A549 (cell line): Measurements from ENCODE around the gene TLCD3B. TPM values are rescaled to one million over a fixed set of nuclear protein-coding genes. Genes with fewer than 3 reads are reported as not detected.

Experiments
- ATAC-seq, 2 experiments: fragments of 200-7000 bp in 1 of 2; fragments of >200 bp in 1 of 2; cut with Nextera tagmentation in 1 of 2; cut with Tn5 transposase in 1 of 2; 3 replicates each; pipeline versions ENCODE4 v1.8.0 to v1.9.1; 2018 to 2020; ENCODE audit warnings: mild to moderate bottlenecking in 1 of 2, moderate library complexity in 1 of 2
- CTCF ChIA-PET: fragments of 300-600 bp; sonication (Branson Sonifier 250); formaldehyde crosslinking; extraction: SDS; loops from one replicate; lab custom pipeline; 2021; ENCODE audit warnings: antibody characterized with exemption, inconsistent platforms; lab: Yijun Ruan, JAX
- POLR2A ChIA-PET: fragments of 350-600 bp; formaldehyde crosslinking; extraction: SDS; loops from one replicate; lab custom pipeline; 2021; ENCODE audit warnings: antibody characterized with exemption, inconsistent platforms; lab: Yijun Ruan, JAX
- DNase-seq, 2 experiments: peaks; one replicate each; pipeline versions ENCODE4 v3.0.0 to v3.0.0-alpha.2; 2011 to 2016; ENCODE audit warnings: low read depth in 1 of 2, low spot score in 1 of 2
- FAIRE-seq: peaks from 2 replicates; lab custom pipeline; 2011; peaks lifted over from hg19 to GRCh38; lab: Jason Lieb, UNC
- H3K27ac ChIP-seq, 2 experiments: fragments of >200 bp; sonication (Bioruptor Twin); formaldehyde crosslinking; 3 replicates each; pipeline ENCODE4 v1.5.1; 2016 to 2017
- H3K4me1 ChIP-seq: fragments of >200 bp; sonication (Bioruptor Twin); formaldehyde crosslinking; 3 replicates; pipeline ENCODE4 v1.6.1; 2016
- H3K4me2 ChIP-seq: fragments of >200 bp; sonication (Bioruptor Twin); formaldehyde crosslinking; 3 replicates; pipeline ENCODE4 v1.6.1; 2016
- H3K4me3 ChIP-seq: fragments of >200 bp; sonication (Bioruptor Twin); formaldehyde crosslinking; 3 replicates; pipeline ENCODE4 v1.5.1; 2016
- H3K9me3 ChIP-seq: fragments of >200 bp; sonication (Bioruptor Twin); formaldehyde crosslinking; 3 replicates; pipeline ENCODE4 v1.6.1; 2016
- CBX8 ChIP-seq: fragments of 200-600 bp; sonication (generic); IDR thresholded peaks from 2 replicates; pipeline ENCODE4 v1.6.1; 2016
- CEBPB ChIP-seq, 2 experiments: fragments of >200 bp in 1 of 2; sonication (Bioruptor Twin) in 1 of 2; formaldehyde crosslinking in 1 of 2; IDR thresholded peaks; 2 replicates each; pipeline ENCODE4 v1.6.1; 2012 to 2016
- CHD4 ChIP-seq: fragments of 200-600 bp; sonication (generic); IDR thresholded peaks from 2 replicates; pipeline ENCODE4 v1.6.1; 2016; ENCODE audit warnings: antibody characterized with exemption, mild to moderate bottlenecking, borderline replicate concordance
- EHF ChIP-seq: fragments of 250-450 bp; sonication (Bioruptor Pico); IDR thresholded peaks from 2 replicates; pipeline ENCODE4 v1.5.0; 2020; ENCODE audit warnings: mild to moderate bottlenecking
- ESRRA ChIP-seq: fragments of 150-350 bp; IDR thresholded peaks from 2 replicates; pipeline ENCODE4 v1.6.1; 2014; ENCODE audit warnings: mild to moderate bottlenecking, low read length, borderline replicate concordance
- GATA3 ChIP-seq: IDR thresholded peaks from 2 replicates; pipeline ENCODE4 v1.6.1; 2012; ENCODE audit warnings: borderline replicate concordance
- HEYL ChIP-seq: fragments of 250-450 bp; sonication (Bioruptor Pico); IDR thresholded peaks from 2 replicates; pipeline ENCODE4 v1.8.0; 2021; ENCODE audit warnings: mild to moderate bottlenecking, moderate library complexity
- HOXB13 ChIP-seq: fragments of 250-450 bp; sonication (Bioruptor Pico); IDR thresholded peaks from 2 replicates; pipeline ENCODE4 v1.5.0; 2020; ENCODE audit warnings: low read depth, mild to moderate bottlenecking, moderate library complexity
- KDM1A ChIP-seq: fragments of 200-600 bp; sonication (generic); IDR thresholded peaks from 2 replicates; pipeline ENCODE4 v1.6.1; 2016; ENCODE audit warnings: low read depth, mild to moderate bottlenecking
- MAFK ChIP-seq: fragments of 450-650 bp; IDR thresholded peaks from 2 replicates; pipeline ENCODE4 v1.6.1; 2014; ENCODE audit not compliant: partially characterized antibody
- MYC ChIP-seq: IDR thresholded peaks from 2 replicates; pipeline ENCODE4 v1.6.1; 2012; ENCODE audit warnings: mild to moderate bottlenecking, inconsistent platforms, low read length, improper control_type of control experiment, borderline replicate concordance
- POLR2AphosphoS2 ChIP-seq: conservative IDR thresholded peaks from 2 replicates; pipeline ENCODE4 v1.6.1; 2012; ENCODE audit warnings: low read length, improper control_type of control experiment, inconsistent platforms
- SMC3 ChIP-seq: fragments of >200 bp; sonication (Bioruptor Twin); formaldehyde crosslinking; IDR thresholded peaks from 3 replicates; pipeline ENCODE4 v1.6.1; 2018; ENCODE audit warnings: inconsistent platforms
- ZFP36 ChIP-seq: fragments of 450-650 bp; IDR thresholded peaks from 2 replicates; pipeline ENCODE4 v1.6.1; 2014; ENCODE audit warnings: borderline replicate concordance; ENCODE audit not compliant: partially characterized antibody
- ZNF302 ChIP-seq: fragments of 250-450 bp; sonication (Bioruptor Pico); IDR thresholded peaks from 2 replicates; pipeline ENCODE4 v1.9.0; 2021; ENCODE audit warnings: inconsistent platforms, mild to moderate bottlenecking, moderate library complexity
- WGBS: methylation state at CpG from one replicate; pipeline ENCODE4 v1.1.6; 2017; ENCODE audit errors: missing lambda C conversion rate; 5-methylcytosine and 5-hydroxymethylcytosine counted together
- polyA plus RNA-seq, 4 experiments: library from polyadenylated mRNA; depleted of rRNA in 3 of 4; stranded (reverse); fragments of >200 nt; fragmentation: RNase III in 1 of 4; extraction: RNeasy Plus Mini Kit Qiagen cat#74134 plus additional on column Dnase treatment in 1 of 4; gene quantifications; 2 replicates in 3 of 4; 3 replicates in 1 of 4; pipeline ENCODE4 v1.2.3, GENCODE V29; 2011 to 2017
- TF ChIP-seq, protein P1 (sequence below): fragments of >200 bp; sonication (Bioruptor Twin); formaldehyde crosslinking; IDR thresholded peaks from 3 replicates; pipeline ENCODE4 v1.6.1; 2016
- TF ChIP-seq, protein P2 (sequence below): fragments of 200-600 bp; sonication (generic); IDR thresholded peaks from 2 replicates; pipeline ENCODE4 v1.6.1; 2016; ENCODE audit warnings: antibody characterized with exemption, mild to moderate bottlenecking, moderate library complexity
- TF ChIP-seq, protein P3 (sequence below): fragments of 450-650 bp; IDR thresholded peaks from 2 replicates; pipeline ENCODE4 v1.6.1; 2014; ENCODE audit warnings: antibody characterized with exemption
- TF ChIP-seq, protein P4 (sequence below): fragments of >200 bp; sonication (Bioruptor Twin); formaldehyde crosslinking; IDR thresholded peaks from 3 replicates; pipeline ENCODE4 v1.5.1; 2016
- TF ChIP-seq, protein P5 (sequence below): fragments of >200 bp; sonication (Bioruptor Twin); formaldehyde crosslinking; IDR thresholded peaks from 2 replicates; pipeline ENCODE4 v1.6.1; 2016

The TLCD3B gene
- polyA plus RNA-seq, 2 of the 4 experiments (the other 2 are of a cell fraction): 0.30 to 0.68 TPM

DNA sequence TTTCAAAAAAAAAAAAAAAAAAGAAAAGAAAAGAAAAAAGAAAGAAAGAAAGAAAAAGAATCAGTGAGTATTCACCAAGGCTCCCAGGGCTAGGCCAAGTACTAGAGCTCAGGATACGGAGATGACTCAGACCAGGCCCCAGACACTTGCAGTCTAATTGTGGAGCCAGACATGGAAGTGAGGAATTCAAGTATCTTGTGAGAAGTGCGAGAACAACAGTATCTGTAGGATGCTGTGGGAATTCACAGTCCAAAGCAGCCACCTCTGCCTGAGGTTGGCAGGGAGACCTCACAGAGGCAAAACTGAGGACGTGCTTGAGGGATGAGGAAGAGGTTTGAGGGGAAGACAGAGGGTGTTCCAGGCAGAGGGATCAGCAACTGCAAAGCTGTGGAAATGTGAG lies 20.4 kb upstream of the TLCD3B start:
- Histone ChIP-seq H3K9me3 (no peaks in the 10 kb centered on the region), H3K4me3 (no peak overlapping the region), H3K4me1 (peaks cover 22% of the 10 kb centered on the region), H3K4me2 (no peak overlapping the region), H3K27ac (no peak overlapping the region)
- ChIA-PET CTCF (interaction anchor here (0.5 to 2.1 kb wide), 5 partner anchors 9 to 306 kb away, joined by 3 to 10 read pairs (median 4); no protein-coding TSS in a partner anchor), POLR2A (no interaction called here)
- no peak for FAIRE-seq
- no peak for TF ChIP-seq HOXB13 (CRISPR knock-in tag)
- no peak for TF ChIP-seq ZNF302 (CRISPR knock-in tag)
- TF ChIP-seq, protein P1, sequence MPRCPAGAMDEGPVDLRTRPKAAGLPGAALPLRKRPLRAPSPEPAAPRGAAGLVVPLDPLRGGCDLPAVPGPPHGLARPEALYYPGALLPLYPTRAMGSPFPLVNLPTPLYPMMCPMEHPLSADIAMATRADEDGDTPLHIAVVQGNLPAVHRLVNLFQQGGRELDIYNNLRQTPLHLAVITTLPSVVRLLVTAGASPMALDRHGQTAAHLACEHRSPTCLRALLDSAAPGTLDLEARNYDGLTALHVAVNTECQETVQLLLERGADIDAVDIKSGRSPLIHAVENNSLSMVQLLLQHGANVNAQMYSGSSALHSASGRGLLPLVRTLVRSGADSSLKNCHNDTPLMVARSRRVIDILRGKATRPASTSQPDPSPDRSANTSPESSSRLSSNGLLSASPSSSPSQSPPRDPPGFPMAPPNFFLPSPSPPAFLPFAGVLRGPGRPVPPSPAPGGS: no peak
- TF ChIP-seq, protein P2, sequence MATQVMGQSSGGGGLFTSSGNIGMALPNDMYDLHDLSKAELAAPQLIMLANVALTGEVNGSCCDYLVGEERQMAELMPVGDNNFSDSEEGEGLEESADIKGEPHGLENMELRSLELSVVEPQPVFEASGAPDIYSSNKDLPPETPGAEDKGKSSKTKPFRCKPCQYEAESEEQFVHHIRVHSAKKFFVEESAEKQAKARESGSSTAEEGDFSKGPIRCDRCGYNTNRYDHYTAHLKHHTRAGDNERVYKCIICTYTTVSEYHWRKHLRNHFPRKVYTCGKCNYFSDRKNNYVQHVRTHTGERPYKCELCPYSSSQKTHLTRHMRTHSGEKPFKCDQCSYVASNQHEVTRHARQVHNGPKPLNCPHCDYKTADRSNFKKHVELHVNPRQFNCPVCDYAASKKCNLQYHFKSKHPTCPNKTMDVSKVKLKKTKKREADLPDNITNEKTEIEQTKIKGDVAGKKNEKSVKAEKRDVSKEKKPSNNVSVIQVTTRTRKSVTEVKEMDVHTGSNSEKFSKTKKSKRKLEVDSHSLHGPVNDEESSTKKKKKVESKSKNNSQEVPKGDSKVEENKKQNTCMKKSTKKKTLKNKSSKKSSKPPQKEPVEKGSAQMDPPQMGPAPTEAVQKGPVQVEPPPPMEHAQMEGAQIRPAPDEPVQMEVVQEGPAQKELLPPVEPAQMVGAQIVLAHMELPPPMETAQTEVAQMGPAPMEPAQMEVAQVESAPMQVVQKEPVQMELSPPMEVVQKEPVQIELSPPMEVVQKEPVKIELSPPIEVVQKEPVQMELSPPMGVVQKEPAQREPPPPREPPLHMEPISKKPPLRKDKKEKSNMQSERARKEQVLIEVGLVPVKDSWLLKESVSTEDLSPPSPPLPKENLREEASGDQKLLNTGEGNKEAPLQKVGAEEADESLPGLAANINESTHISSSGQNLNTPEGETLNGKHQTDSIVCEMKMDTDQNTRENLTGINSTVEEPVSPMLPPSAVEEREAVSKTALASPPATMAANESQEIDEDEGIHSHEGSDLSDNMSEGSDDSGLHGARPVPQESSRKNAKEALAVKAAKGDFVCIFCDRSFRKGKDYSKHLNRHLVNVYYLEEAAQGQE: no peak
- TF ChIP-seq, protein P3, sequence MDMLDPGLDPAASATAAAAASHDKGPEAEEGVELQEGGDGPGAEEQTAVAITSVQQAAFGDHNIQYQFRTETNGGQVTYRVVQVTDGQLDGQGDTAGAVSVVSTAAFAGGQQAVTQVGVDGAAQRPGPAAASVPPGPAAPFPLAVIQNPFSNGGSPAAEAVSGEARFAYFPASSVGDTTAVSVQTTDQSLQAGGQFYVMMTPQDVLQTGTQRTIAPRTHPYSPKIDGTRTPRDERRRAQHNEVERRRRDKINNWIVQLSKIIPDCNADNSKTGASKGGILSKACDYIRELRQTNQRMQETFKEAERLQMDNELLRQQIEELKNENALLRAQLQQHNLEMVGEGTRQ: no peak
- no peak for TF ChIP-seq CBX8
- TF ChIP-seq MAFK: no peak
- TF ChIP-seq GATA3: no peak
- TF ChIP-seq SMC3: no peak
- no peak for TF ChIP-seq CEBPB (IDR thresholded peaks at IDR 0.05)
- no peak for TF ChIP-seq CHD4
- no peak for TF ChIP-seq POLR2AphosphoS2
- no peak for TF ChIP-seq KDM1A
- no peak for ATAC-seq
- 81% methylated on average over 3 of the region's 3 CpGs for WGBS
- no peak for DNase-seq

DNA sequence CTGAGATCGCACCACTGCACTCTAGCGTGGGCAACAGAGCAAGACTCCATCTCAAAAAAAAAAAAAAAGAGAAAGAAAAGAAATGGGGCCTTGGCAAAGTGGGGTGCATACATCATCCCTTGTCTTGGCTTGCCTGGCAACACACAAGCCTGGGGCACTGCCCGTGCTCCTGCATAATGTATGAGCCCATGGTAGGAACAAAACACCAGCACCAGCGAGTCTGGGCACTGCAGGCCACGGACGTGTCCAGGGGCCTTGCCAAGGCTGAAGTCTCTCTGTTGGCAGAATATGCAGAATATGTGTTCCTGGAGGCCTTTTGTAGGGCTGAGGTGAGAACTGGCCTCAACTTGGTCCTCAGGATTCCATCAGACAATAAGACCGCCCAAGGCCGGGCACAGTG lies 18.8 kb upstream of the TLCD3B start:
- TF ChIP-seq GATA3: no peak
- TF ChIP-seq, protein P4, sequence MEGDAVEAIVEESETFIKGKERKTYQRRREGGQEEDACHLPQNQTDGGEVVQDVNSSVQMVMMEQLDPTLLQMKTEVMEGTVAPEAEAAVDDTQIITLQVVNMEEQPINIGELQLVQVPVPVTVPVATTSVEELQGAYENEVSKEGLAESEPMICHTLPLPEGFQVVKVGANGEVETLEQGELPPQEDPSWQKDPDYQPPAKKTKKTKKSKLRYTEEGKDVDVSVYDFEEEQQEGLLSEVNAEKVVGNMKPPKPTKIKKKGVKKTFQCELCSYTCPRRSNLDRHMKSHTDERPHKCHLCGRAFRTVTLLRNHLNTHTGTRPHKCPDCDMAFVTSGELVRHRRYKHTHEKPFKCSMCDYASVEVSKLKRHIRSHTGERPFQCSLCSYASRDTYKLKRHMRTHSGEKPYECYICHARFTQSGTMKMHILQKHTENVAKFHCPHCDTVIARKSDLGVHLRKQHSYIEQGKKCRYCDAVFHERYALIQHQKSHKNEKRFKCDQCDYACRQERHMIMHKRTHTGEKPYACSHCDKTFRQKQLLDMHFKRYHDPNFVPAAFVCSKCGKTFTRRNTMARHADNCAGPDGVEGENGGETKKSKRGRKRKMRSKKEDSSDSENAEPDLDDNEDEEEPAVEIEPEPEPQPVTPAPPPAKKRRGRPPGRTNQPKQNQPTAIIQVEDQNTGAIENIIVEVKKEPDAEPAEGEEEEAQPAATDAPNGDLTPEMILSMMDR: no peak
- ChIA-PET CTCF (interaction anchor here (1.4 to 4.6 kb wide), 3 partner anchors 14 to 42 kb away, joined by 3 to 34 read pairs (median 6); partner anchors contain the start of genes TBX6 and TLCD3B), POLR2A (no interaction called here)
- Histone ChIP-seq H3K4me1 (peaks cover 16% of the 10 kb centered on the region), H3K27ac (no peak overlapping the region), H3K4me2 (no peak overlapping the region), H3K9me3 (no peaks in the 10 kb centered on the region), H3K4me3 (no peak overlapping the region)
- DNase-seq (no peak), FAIRE-seq (no peak), ATAC-seq (no peak)
- WGBS: 93% methylated on average over 8 of the region's 8 CpGs

DNA sequence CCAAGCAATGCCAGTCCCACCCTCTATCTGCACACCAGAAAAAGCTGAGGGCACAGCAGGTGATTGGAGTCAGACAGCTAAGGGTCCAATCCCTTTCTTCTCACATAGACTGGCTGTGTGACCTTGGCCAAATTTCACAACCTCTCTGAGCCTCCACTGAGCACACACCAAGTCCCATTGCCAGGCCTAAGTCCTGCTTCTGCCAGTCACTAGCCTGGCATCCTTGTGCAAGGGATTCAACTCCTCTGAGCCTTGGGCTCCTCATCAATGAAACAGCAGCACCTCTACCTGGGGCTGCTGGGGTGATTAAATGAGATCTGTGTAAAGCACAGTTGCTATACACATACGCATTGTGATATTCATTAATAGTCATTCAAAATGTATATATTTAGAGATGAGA lies 15.5 kb upstream of the TLCD3B start:
- FAIRE-seq (no peak), ATAC-seq (0 out of 6 replicates have a peak, but pooled peaks of 1 of the 2 experiments have one; percentile 22), DNase-seq (no peak)
- Histone ChIP-seq H3K4me3 (no peak overlapping the region), H3K9me3 (no peaks in the 10 kb centered on the region), H3K4me2 (no peak overlapping the region), H3K27ac (no peak overlapping the region), H3K4me1 (no peaks in the 10 kb centered on the region)
- POLR2A ChIA-PET: no interaction called here
- TF ChIP-seq ZFP36 (peak; percentile 4), EHF (CRISPR knock-in tag) (no peak), HEYL (CRISPR knock-in tag) (no peak), KDM1A (peak; percentile 28; the same call in 1 of the 2 replicates), MYC (no peak), CHD4 (no peak), ESRRA (no peak)
- TF ChIP-seq, protein P5, sequence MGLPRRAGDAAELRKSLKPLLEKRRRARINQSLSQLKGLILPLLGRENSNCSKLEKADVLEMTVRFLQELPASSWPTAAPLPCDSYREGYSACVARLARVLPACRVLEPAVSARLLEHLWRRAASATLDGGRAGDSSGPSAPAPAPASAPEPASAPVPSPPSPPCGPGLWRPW: no peak
- WGBS: 92% methylated on average over 1 of the region's 1 CpG
- CTCF ChIA-PET: interaction anchor here (0.8 to 4.6 kb wide), 4 partner anchors 9 to 46 kb away, joined by 3 to 34 read pairs (median 5); partner anchors contain the start of genes TBX6 and TLCD3B
